ENCODE measurements around the gene SDK2. TPM values are rescaled to one million over a fixed set of nuclear protein-coding genes. Genes with fewer than 3 reads are reported as not detected.

Gene SDK2
- total and polyA plus RNA-seq, 9 donors: 0.40 to 5.4 (median 0.96) TPM

GRCh38 chr17:73652886-73653480, 8.7 kb upstream of the SDK2 start:
- H3K27ac ChIP-seq: no peak overlapping the region
- no peaks in the 10 kb centered on the region for H3K4me1 ChIP-seq (ENCODE audit: insufficient read depth)
- no peak for DNase-seq
- TF ChIP-seq CTCF (IDR thresholded peaks at IDR 0.05) (no peak), EP300 (IDR thresholded peaks at IDR 0.05) (no peak), POLR2A (IDR thresholded peaks at IDR 0.05) (no peak)
- H3K36me3 ChIP-seq: no peaks in the 10 kb centered on the region
- H3K27me3 ChIP-seq: no peaks in the 10 kb centered on the region
- intact Hi-C loops (cut with DNase I): no loop called here
- H3K4me3 ChIP-seq: no peak overlapping the region
- 69 to 91% (median 77%) methylated on average over 3 of the region's 3 CpGs for WGBS, 3 donors
- peaks cover 0 to 3% of the 10 kb centered on the region in 2 donors for H3K9me3 ChIP-seq

- no peak for DNase-seq
- TF ChIP-seq POLR2A (IDR thresholded peaks at IDR 0.05): no peak
- no peak for TF ChIP-seq CTCF (IDR thresholded peaks at IDR 0.05)
- TF ChIP-seq EP300 (IDR thresholded peaks at IDR 0.05): no peak
- Histone ChIP-seq H3K36me3 (no peaks in the 10 kb centered on the region), H3K4me3 (no peak overlapping the region), H3K4me1 (ENCODE audit: insufficient read depth) (no peaks in the 10 kb centered on the region), H3K27me3 (no peaks in the 10 kb centered on the region), H3K9me3 (peaks cover 0 to 3% of the 10 kb centered on the region in 2 donors), H3K27ac (no peak overlapping the region)
- 79 to 88% (median 82%) methylated on average over 11 of the region's 11 CpGs for WGBS, 3 donors
- intact Hi-C loops (cut with DNase I): no loop called here
These were observed 6.5 kb upstream of the SDK2 start for GRCh38 chr17:73650617-73651200.

- no peaks in the 10 kb centered on the region for H3K27me3 ChIP-seq
- H3K36me3 ChIP-seq: no peaks in the 10 kb centered on the region
- intact Hi-C loops (cut with DNase I): no loop called here
- H3K27ac ChIP-seq: no peak overlapping the region
- H3K9me3 ChIP-seq: peaks cover 0 to 3% of the 10 kb centered on the region in 2 donors
- no peak overlapping the region for H3K4me3 ChIP-seq
- H3K4me1 ChIP-seq (ENCODE audit: insufficient read depth): no peaks in the 10 kb centered on the region
- no peak for DNase-seq
- TF ChIP-seq CTCF (IDR thresholded peaks at IDR 0.05) (no peak), POLR2A (IDR thresholded peaks at IDR 0.05) (no peak), EP300 (IDR thresholded peaks at IDR 0.05) (no peak)
- 18 to 29% (median 24%) methylated on average over 2 of the region's 2 CpGs for WGBS, 3 donors
These were observed 5.9 kb upstream of the SDK2 start for GRCh38 chr17:73650140-73650539.

GRCh38 chr17:73648974-73649373, 4.7 kb upstream of the SDK2 start:
- intact Hi-C loops (cut with DNase I): no loop called here
- TF ChIP-seq CTCF (IDR thresholded peaks at IDR 0.05) (no peak), EP300 (IDR thresholded peaks at IDR 0.05) (no peak), POLR2A (IDR thresholded peaks at IDR 0.05) (no peak)
- no peak overlapping the region for H3K4me3 ChIP-seq
- H3K27ac ChIP-seq: no peak overlapping the region
- H3K9me3 ChIP-seq: peaks cover 0 to under 1% of the 10 kb centered on the region in 2 donors
- H3K27me3 ChIP-seq: no peaks in the 10 kb centered on the region
- no peaks in the 10 kb centered on the region for H3K36me3 ChIP-seq
- no peaks in the 10 kb centered on the region for H3K4me1 ChIP-seq (ENCODE audit: insufficient read depth)
- WGBS, 3 donors: 95 to 97% (median 96%) methylated on average over 3 of the region's 3 CpGs
- DNase-seq: no peak

All from ovary (tissue), 9 donors.